HG03565 (cell line): ENCODE measurements around the gene M6PR.

ENCODE experiments used
- ATAC-seq: cut with Tn5 transposase; IDR thresholded peaks from one replicate; pipeline ENCODE4 v1.9.1; 2021; ENCODE audit warnings: mild to moderate bottlenecking, moderate library complexity; ENCODE audit not compliant: unreplicated experiment

The M6PR gene

DNA sequence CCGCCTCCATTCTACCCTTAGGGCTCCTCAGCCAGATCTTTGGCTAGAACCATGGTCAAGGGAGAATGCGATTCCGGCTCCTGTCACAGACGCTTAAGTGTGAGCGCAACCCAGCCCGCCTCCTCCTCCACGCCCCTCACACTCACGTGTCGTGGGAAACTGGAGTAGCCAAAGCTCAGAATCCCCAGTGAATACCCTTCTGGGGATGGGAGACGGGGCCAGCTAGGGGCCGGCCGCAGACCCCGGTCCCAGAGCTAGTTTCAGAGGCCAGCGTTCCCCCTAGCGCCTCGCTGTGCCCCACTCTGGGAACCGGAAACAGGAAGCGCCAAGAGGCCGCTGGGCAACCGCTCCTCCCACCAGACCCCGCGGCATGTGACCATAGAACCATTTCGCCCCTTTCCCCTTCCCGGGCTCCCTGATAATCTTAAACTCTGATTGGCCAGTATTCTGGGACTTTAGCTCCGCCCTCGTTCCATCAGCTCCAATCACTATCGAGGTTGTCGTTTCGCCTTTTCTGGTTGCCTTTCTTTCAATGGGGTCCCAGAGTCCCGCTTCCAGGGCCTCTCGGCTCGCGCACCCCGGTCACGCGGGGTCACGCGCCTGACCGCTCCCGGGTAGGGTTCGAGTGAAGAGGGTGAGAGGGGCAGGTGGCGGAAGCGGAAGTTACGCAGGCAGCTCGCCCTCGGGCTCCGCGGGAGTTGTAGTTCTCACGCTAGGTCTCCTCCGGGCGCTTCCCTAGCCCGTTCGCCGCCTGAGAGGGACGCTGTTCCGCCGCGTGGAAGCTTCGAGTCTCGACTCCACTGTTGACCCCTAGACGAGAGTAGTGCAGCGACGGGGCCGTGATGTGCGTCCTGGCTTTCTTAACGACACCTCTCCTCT lies at the start of gene M6PR:
M6PR (minus strand) TSS at position 304 of the 879 bp plus-strand sequence. CDS start 3,241 bp downstream, outside the sequence.
- ATAC-seq = peak; percentile 62

GRCh38 chr12:8996682-8997405 lies 47.4 kb upstream of the M6PR start:
- ATAC-seq = peak; percentile 93

DNA sequence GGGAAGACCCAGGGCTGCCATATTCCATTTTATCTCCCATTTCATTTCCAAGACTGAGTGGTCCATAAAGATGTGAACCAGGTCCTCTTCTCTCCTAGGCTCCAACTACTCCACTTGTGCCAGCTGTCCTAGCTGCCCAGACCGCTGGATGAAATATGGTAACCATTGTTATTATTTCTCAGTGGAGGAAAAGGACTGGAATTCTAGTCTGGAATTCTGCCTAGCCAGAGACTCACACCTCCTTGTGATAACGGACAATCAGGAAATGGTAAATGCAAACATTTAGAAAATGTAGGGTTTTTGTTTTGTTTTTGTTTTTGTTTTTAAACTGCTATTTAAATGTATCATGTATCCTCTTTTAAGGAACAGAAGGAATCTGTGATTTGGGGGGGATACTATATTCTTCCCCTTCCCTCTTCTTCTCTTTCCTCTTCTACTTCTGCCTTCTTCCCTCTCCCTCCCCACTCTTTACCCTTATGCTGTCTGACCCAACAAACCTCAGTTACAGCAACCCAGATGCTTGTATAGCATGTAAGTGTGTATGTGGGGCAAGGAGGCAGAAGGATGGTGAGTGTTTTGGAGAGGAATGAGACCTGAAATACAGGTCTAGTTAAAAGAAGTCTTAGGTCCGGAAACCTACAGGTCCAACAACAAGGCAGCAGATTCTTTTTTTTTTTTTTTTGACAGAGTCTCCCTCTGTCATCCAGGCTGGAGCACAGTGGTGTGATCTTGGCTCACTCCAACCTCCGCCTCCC lies 45.8 kb upstream of the M6PR start:
- ATAC-seq = no peak

- ATAC-seq = no peak
Measured at GRCh38 chr12:8993827-8994226, 44.4 kb upstream of the M6PR start.

DNA sequence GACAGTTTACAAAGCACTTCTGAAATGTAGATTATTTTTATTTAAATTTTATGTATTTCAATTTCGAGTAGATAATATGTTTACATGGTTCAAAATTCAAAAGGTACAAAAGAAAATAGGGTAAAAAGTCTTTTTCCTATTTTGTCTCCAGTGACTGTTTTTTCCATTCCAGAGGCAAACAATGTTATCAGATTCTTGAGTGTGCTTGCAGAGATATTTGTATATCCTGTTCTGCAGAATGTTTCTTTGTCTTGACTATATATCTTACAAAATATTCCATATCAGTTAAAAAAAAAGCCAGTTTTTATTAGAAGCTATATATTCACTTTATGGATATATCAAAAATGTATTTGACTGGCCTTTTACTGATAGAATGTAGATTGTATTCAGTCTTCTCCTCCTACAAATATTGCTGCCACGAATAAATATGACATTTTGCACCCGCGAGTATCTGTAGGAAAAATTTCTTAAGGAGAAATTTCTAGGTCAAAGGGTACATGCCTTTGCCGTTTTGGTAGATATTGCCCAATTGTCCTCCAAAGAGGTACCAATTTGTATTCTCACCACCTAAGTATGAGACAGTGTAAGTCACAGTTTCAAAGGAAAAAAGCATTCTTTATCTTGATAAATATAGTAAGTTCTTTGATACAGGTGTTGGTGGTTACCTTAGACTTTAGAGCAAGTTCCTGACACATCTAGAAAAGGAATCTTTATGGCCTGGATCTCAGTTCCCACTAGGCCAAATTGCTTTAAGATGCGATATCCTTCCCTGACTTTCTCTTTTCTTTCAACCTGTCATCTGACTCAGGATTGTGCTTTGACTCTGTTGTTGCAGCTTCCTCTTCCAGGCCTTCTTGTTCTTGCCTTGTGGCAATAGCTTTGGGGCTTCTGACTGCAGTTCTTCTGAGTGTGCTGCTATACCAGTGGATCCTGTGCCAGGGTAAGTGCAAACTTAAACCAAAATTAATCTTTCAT lies 42.2 kb upstream of the M6PR start:
- no peak for ATAC-seq

GRCh38 chr12:8989413-8989812 lies 40.0 kb upstream of the M6PR start, which contains the start of gene KLRG1:
Gene KLRG1 (plus strand): TSS chr12:8989546. CDS start chr12:8989636, 90 bp downstream.
- ATAC-seq = no peak

- no peak for ATAC-seq
Measured at GRCh38 chr12:8987685-8988084, 38.2 kb upstream of the M6PR start.

- ATAC-seq = no peak
Measured at GRCh38 chr12:8987163-8987562, 37.7 kb upstream of the M6PR start.

- no peak for ATAC-seq
Measured at GRCh38 chr12:8985213-8985754, 35.8 kb upstream of the M6PR start.

DNA sequence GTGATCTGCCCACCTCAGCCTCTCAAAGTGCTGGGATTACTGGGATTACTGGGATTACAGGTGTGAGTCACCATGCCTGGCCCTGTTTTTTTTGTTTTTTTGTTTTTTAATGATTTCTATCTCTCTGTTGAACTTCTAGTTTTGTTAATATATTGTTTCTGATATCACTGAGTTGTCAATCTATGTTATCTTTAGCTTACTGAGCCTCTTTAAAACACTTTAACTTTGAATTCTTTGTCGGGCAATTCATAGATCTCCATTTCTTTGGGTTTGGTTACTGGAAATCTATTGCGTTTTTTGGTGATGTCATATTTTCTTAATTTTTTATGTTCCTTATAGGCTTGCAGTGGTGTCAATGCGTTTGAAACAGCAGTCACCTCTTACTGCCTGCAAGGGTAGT lies 30.7 kb upstream of the M6PR start:
- ATAC-seq = no peak

DNA sequence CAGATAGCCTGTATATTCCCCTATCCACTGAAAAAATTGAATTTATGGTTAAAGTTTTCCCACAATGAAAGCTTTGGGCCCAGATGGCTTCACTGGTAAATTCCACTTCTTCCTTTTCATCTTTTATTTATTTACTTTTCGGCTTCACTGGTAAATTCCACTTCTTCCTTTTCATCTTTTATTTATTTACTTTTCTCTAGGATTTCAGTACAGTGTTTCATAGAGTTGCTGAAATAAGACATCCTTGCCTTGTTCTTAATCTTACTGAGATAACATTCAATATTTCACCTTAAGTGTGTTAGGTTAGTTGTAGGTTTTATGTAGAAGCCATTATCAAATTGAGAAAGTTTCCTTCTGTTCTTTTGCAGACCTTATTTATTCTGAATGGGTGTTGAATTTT lies 21.0 kb upstream of the M6PR start:
- no peak for ATAC-seq

GRCh38 chr12:8969861-8970411 lies 20.5 kb upstream of the M6PR start:
- no peak for ATAC-seq

GRCh38 chr12:8968761-8969160 lies 19.3 kb upstream of the M6PR start:
- no peak for ATAC-seq

GRCh38 chr12:8960176-8960575 lies 10.7 kb upstream of the M6PR start:
- ATAC-seq = no peak

GRCh38 chr12:8958066-8958465 lies 8.6 kb upstream of the M6PR start:
- no peak for ATAC-seq

DNA sequence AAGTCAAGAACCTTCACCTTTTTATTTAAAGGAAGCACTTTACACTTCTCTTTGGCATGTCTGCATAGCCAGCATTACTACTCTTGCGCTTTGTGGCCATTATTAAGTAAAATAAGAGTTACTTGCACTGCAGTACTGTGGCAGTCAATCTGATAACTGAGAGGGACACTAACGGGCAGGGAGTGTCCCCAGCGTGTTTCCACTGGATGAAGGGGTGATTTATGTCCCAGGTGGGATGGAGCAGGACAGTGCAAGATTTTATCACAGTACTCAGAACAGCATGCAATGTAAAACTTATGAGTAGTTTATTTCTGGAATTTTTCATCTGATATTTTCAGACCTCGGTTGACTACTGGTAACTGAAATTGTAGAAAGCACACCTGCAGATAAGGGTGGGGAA lies 8.1 kb upstream of the M6PR start:
- ATAC-seq = no peak

GRCh38 chr12:8956772-8957171 lies 7.3 kb upstream of the M6PR start:
- no peak for ATAC-seq

GRCh38 chr12:8956073-8956472 lies 6.6 kb upstream of the M6PR start:
- no peak for ATAC-seq

DNA sequence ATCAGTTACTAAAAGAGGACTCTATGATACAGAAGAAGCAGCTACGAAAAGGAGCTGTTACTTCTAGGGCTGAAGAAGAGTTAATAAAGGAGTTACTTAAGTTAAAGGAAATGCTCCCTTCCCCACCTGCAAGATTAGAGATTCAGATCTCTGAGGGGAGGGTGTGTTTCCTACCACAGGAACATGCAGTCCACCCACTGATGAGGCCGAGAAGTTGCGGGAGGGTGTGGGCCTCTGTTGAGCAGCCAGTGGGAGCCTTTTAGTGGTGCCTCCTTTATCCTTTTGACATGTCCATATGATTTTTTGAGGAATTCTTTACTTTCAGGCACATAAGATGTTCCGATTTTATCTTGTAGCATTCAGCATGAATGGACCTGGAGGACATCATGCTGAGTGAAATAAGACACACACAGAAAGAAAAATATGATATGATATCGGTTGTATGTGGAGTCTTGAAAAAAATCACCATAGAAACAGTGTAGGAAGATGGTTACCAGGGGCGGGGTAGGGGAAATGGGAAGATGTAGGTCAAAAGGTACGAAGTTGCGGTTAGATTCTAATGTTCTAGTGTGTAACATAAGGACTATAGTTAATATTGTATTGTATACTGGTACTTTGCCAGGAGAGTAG lies 4.4 kb upstream of the M6PR start:
- ATAC-seq = no peak
